ENCODE results near the gene FRAS1.

Gene FRAS1

GRCh38 chr4:78214078-78214477 is 157.0 kb downstream of the FRAS1 start:
- no peak for DNase-seq (ENCODE audit: extremely low read depth, low read depth)
- TF ChIP-seq, protein P1, sequence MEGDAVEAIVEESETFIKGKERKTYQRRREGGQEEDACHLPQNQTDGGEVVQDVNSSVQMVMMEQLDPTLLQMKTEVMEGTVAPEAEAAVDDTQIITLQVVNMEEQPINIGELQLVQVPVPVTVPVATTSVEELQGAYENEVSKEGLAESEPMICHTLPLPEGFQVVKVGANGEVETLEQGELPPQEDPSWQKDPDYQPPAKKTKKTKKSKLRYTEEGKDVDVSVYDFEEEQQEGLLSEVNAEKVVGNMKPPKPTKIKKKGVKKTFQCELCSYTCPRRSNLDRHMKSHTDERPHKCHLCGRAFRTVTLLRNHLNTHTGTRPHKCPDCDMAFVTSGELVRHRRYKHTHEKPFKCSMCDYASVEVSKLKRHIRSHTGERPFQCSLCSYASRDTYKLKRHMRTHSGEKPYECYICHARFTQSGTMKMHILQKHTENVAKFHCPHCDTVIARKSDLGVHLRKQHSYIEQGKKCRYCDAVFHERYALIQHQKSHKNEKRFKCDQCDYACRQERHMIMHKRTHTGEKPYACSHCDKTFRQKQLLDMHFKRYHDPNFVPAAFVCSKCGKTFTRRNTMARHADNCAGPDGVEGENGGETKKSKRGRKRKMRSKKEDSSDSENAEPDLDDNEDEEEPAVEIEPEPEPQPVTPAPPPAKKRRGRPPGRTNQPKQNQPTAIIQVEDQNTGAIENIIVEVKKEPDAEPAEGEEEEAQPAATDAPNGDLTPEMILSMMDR (IDR thresholded peaks at IDR 0.05; ENCODE audit: low read depth, low read length, missing control alignments) = no peak

GRCh38 chr4:78217557-78217956 is 160.4 kb downstream of the FRAS1 start:
- no peak for DNase-seq (ENCODE audit: extremely low read depth, low read depth)
- TF ChIP-seq, protein P1 (IDR thresholded peaks at IDR 0.05; ENCODE audit: low read depth, low read length, missing control alignments) = no peak
- H3K4me3 ChIP-seq (replicated peaks; ENCODE audit: low read depth, low read length) = no peak overlapping the region

More at GRCh38 chr4:78214078-78214477, 157.0 kb downstream of the FRAS1 start:
- no peak overlapping the region for H3K4me3 ChIP-seq (replicated peaks; ENCODE audit: low read depth, low read length)

- no peak for DNase-seq (ENCODE audit: extremely low read depth, low read depth)
- H3K4me3 ChIP-seq (replicated peaks; ENCODE audit: low read depth, low read length) = no peak overlapping the region
- TF ChIP-seq, protein P1 (IDR thresholded peaks at IDR 0.05; ENCODE audit: low read depth, low read length, missing control alignments) = no peak
These were observed 161.1 kb downstream of the FRAS1 start for GRCh38 chr4:78218260-78218659.

DNA sequence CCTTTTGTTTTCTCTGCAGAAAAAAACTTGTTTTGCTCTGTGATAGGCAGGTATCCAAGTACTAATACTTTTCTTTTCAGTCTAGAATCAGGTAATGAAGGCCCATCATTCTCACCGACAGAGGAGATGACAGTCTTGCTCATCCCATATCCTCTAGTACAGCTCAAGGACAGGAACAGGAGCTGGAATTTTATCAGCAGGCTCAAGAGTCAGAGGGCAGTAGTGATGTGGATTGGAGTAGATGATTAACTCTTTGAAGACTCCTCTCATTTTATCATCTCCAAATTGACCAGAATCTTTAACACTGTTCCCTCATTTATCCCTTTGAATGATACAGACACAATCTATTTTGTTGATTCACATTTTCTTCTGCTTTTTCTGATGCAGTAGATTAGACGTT is 162.7 kb downstream of the FRAS1 start:
- TF ChIP-seq, protein P1 (IDR thresholded peaks at IDR 0.05; ENCODE audit: low read depth, low read length, missing control alignments) = no peak
- DNase-seq (ENCODE audit: extremely low read depth, low read depth) = no peak
- no peak overlapping the region for H3K4me3 ChIP-seq (replicated peaks; ENCODE audit: low read depth, low read length)

- no peak for DNase-seq (ENCODE audit: extremely low read depth, low read depth)
- TF ChIP-seq, protein P1 (IDR thresholded peaks at IDR 0.05; ENCODE audit: low read depth, low read length, missing control alignments) = no peak
- no peak overlapping the region for H3K4me3 ChIP-seq (replicated peaks; ENCODE audit: low read depth, low read length)
These were observed 163.2 kb downstream of the FRAS1 start for GRCh38 chr4:78220283-78220682.

GRCh38 chr4:78222575-78223186 is 165.6 kb downstream of the FRAS1 start:
- TF ChIP-seq, protein P1 (IDR thresholded peaks at IDR 0.05; ENCODE audit: low read depth, low read length, missing control alignments) = no peak
- DNase-seq (ENCODE audit: extremely low read depth, low read depth) = no peak
- H3K4me3 ChIP-seq (replicated peaks; ENCODE audit: low read depth, low read length) = no peak overlapping the region

GRCh38 chr4:78225236-78225635 is 168.1 kb downstream of the FRAS1 start:
- TF ChIP-seq, protein P1 (IDR thresholded peaks at IDR 0.05; ENCODE audit: low read depth, low read length, missing control alignments) = no peak
- DNase-seq (ENCODE audit: extremely low read depth, low read depth) = no peak
- no peak overlapping the region for H3K4me3 ChIP-seq (replicated peaks; ENCODE audit: low read depth, low read length)

All from HFF-Myc (cell line).